ENCODE results near the gene SCFD2. TPM values are rescaled to one million over a fixed set of nuclear protein-coding genes. Genes with fewer than 3 reads are reported as not detected.

Gene SCFD2
- total and polyA plus RNA-seq, 4 donors = 5.2 to 28.7 (median 16.4) TPM

- peaks cover 0 to 3% (median 0%) of the 10 kb centered on the region in 4 donors for H3K9me3 ChIP-seq (ENCODE audit: control insufficient read depth in 4 of 4, insufficient read depth in 3 of 4, low read length in 3 of 4)
- no peak overlapping the region for H3K9ac ChIP-seq (ENCODE audit: insufficient read depth in 1 of 2, low read length in 2 of 2)
- TF ChIP-seq CTCF (IDR thresholded peaks at IDR 0.05; ENCODE audit: control extremely low read depth, extremely low read depth) = no peak
- no peaks in the 10 kb centered on the region for H3K36me3 ChIP-seq (ENCODE audit: control insufficient read depth in 4 of 4, insufficient read depth in 4 of 4, low read length in 4 of 4)
- peaks cover 0 to 4% (median 0%) of the 10 kb centered on the region in 5 donors for H3K4me1 ChIP-seq (ENCODE audit: control insufficient read depth in 5 of 5, insufficient read depth in 5 of 5, low read length in 5 of 5)
- ATAC-seq (ENCODE audit: insufficient read depth, low FRiP score) (no peak), DNase-seq (no peak)
- no peak overlapping the region for H3K27ac ChIP-seq (ENCODE audit: low read depth in 1 of 2, low read length in 1 of 2)
- 95 to 98% methylated on average over 1 of the region's 1 CpG for WGBS, 2 donors
- H3K4me3 ChIP-seq = no peak overlapping the region
- H3K27me3 ChIP-seq (ENCODE audit: control insufficient read depth in 3 of 3, insufficient read depth in 3 of 3, low read length in 2 of 3) = no peaks in the 10 kb centered on the region
Measured at GRCh38 chr4:53064609-53065008, 301.3 kb downstream of the SCFD2 start.

GRCh38 chr4:53061091-53061850 lies 304.6 kb downstream of the SCFD2 start:
- no peak overlapping the region for H3K27ac ChIP-seq (ENCODE audit: low read depth in 1 of 2, low read length in 1 of 2)
- no peak for TF ChIP-seq CTCF (IDR thresholded peaks at IDR 0.05; ENCODE audit: control extremely low read depth, extremely low read depth)
- DNase-seq (no peak), ATAC-seq (ENCODE audit: insufficient read depth, low FRiP score) (no peak)
- H3K36me3 ChIP-seq (ENCODE audit: control insufficient read depth in 4 of 4, insufficient read depth in 4 of 4, low read length in 4 of 4) = no peaks in the 10 kb centered on the region
- H3K9me3 ChIP-seq (ENCODE audit: control insufficient read depth in 4 of 4, insufficient read depth in 3 of 4, low read length in 3 of 4) = no peaks in the 10 kb centered on the region
- no peak overlapping the region for H3K9ac ChIP-seq (ENCODE audit: insufficient read depth in 1 of 2, low read length in 2 of 2)
- no peak overlapping the region for H3K4me3 ChIP-seq
- 95 to 97% methylated on average over 8 of the region's 8 CpGs for WGBS, 2 donors
- peaks cover 0 to 4% (median 0%) of the 10 kb centered on the region in 5 donors for H3K4me1 ChIP-seq (ENCODE audit: control insufficient read depth in 5 of 5, insufficient read depth in 5 of 5, low read length in 5 of 5)
- no peaks in the 10 kb centered on the region for H3K27me3 ChIP-seq (ENCODE audit: control insufficient read depth in 3 of 3, insufficient read depth in 3 of 3, low read length in 2 of 3)

- H3K4me3 ChIP-seq = no peak overlapping the region
- no peaks in the 10 kb centered on the region for H3K27me3 ChIP-seq (ENCODE audit: control insufficient read depth in 3 of 3, insufficient read depth in 3 of 3, low read length in 2 of 3)
- DNase-seq = no peak
- no peak for ATAC-seq (ENCODE audit: insufficient read depth, low FRiP score)
- peaks cover 0 to 4% (median 0%) of the 10 kb centered on the region in 5 donors for H3K4me1 ChIP-seq (ENCODE audit: control insufficient read depth in 5 of 5, insufficient read depth in 5 of 5, low read length in 5 of 5)
- no peak for TF ChIP-seq CTCF (IDR thresholded peaks at IDR 0.05; ENCODE audit: control extremely low read depth, extremely low read depth)
- 73 to 93% methylated on average over 3 of the region's 3 CpGs for WGBS, 2 donors
- H3K9me3 ChIP-seq (ENCODE audit: control insufficient read depth in 4 of 4, insufficient read depth in 3 of 4, low read length in 3 of 4) = no peaks in the 10 kb centered on the region
- H3K9ac ChIP-seq (ENCODE audit: insufficient read depth in 1 of 2, low read length in 2 of 2) = no peak overlapping the region
- H3K27ac ChIP-seq (ENCODE audit: low read depth in 1 of 2, low read length in 1 of 2) = no peak overlapping the region
- H3K36me3 ChIP-seq (ENCODE audit: control insufficient read depth in 4 of 4, insufficient read depth in 4 of 4, low read length in 4 of 4) = no peaks in the 10 kb centered on the region
Measured at GRCh38 chr4:53060278-53060677, 305.6 kb downstream of the SCFD2 start.

All from lung (tissue), 12 donors.